Measurements from ENCODE around the gene TBC1D30. TPM values are rescaled to one million over a fixed set of nuclear protein-coding genes. Genes with fewer than 3 reads are reported as not detected.

TBC1D30 gene
- total RNA-seq, 4 donors from 2014 or later = 1.2 to 6.1 (median 1.6) TPM

DNA sequence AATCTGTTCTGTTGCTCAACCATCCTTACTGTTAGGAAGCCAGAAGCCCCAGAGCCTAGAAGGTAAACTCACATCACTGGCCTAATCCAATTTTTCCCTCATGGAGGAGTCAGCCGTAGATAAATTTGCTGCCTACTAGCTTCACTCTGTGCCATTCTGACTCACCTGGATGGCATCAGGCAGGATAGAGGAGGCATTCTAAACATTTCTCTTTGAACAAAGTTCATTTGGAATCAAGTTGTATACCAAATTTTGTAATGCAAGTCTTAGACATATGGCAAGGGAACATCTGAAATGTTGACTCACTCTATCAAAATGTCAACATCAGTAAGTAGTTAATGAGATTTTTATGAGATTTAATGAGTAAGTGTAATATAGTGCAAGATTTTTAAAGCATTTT is 13.6 kb upstream of the TBC1D30 start:
- WGBS, 2 donors = 73 to 75% methylated on average over 1 of the region's 1 CpG
- DNase-seq (ENCODE audit: low spot score in 2 of 2) = no peak

DNA sequence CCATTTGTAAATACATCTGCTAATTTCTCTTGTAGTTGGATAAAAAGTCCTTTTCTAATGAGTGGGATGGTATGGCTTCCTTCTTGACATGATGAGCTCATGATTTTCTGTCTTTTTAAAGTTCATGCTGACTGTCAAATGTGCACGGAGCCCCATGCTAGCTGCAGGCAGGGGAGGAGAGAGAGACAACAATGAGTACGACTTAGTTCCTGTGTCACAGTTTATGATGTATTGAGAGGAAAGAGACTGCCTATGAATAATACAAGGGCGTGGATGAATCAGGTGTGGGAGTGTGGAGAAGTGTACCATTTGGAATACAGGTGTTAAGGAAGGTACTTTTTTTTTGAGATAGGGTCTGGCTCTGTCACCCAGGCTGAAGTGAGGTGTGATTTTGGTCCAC is 10.7 kb upstream of the TBC1D30 start:
- no peak overlapping the region for H3K4me3 ChIP-seq (ENCODE audit: low read depth, poor library complexity, severe bottlenecking)
- 36 to 49% methylated on average over 3 of the region's 3 CpGs for WGBS, 2 donors
- no peak for TF ChIP-seq POLR2A (IDR thresholded peaks at IDR 0.05)
- TF ChIP-seq, protein P1, sequence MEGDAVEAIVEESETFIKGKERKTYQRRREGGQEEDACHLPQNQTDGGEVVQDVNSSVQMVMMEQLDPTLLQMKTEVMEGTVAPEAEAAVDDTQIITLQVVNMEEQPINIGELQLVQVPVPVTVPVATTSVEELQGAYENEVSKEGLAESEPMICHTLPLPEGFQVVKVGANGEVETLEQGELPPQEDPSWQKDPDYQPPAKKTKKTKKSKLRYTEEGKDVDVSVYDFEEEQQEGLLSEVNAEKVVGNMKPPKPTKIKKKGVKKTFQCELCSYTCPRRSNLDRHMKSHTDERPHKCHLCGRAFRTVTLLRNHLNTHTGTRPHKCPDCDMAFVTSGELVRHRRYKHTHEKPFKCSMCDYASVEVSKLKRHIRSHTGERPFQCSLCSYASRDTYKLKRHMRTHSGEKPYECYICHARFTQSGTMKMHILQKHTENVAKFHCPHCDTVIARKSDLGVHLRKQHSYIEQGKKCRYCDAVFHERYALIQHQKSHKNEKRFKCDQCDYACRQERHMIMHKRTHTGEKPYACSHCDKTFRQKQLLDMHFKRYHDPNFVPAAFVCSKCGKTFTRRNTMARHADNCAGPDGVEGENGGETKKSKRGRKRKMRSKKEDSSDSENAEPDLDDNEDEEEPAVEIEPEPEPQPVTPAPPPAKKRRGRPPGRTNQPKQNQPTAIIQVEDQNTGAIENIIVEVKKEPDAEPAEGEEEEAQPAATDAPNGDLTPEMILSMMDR (IDR thresholded peaks at IDR 0.05) = no peak
- intact Hi-C loops (cut with DNase I; ENCODE audit: low total_unique reads) = no loop called here
- DNase-seq (ENCODE audit: low spot score in 2 of 2) = no peak

More for the DNA sequence above, 13.6 kb upstream of the TBC1D30 start:
- H3K4me3 ChIP-seq (ENCODE audit: low read depth, poor library complexity, severe bottlenecking) = no peak overlapping the region
- no peak for TF ChIP-seq POLR2A (IDR thresholded peaks at IDR 0.05)
- TF ChIP-seq, protein P1 (IDR thresholded peaks at IDR 0.05) = no peak
- intact Hi-C loops (cut with DNase I; ENCODE audit: low total_unique reads) = no loop called here

DNA sequence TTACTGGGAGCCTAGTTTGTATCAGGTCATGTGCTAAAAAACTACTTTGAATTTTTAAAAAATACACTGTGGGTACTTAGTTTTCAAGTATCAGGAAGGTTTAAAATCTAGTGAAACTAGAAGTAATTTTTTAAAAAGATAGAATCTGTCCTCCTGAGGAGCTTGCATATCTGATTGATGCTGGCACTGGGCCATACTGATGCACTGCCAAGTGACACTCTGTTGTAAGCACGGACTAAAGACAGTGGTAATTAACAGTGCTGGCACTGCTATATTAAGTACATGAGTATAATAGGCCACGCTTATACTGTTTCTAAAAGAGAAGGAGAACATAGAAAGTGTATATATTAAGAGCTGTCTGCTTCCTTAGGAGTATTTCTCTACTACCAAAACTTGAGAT is 10.0 kb upstream of the TBC1D30 start:
- TF ChIP-seq, protein P1 (IDR thresholded peaks at IDR 0.05) = no peak
- no peak for TF ChIP-seq POLR2A (IDR thresholded peaks at IDR 0.05)
- intact Hi-C loops (cut with DNase I; ENCODE audit: low total_unique reads) = no loop called here
- WGBS, 2 donors = 20 to 37% methylated on average over 2 of the region's 2 CpGs

DNA sequence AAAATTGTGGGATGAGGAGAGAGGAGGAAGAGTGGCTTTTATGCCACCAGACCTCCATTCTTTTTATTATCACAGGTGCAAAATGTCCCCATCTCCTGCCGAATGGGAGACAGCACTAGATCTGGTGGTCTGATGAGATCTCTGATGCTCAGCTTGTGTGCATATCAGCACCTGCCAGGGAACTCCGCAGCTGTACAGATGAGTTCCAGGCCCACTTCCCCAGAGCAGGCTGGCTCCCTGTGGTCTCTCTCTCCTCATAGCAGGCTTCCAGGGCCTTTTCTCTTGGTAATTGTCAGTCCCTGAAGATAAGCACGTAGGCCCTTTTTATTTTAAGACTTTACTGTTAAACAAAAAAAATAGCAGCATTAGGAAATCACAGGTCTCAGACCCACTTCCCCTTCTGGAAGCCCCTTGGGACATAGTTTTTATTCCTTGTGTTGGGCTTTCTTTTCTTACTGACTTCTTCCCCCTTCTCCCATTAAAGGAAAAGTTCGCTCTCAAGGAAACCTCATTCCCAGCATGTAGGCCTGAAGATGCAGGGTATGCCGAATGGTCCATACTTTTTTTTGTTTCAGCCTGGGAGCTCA is 4.5 kb upstream of the TBC1D30 start:
- 81 to 84% methylated on average over 5 of the region's 5 CpGs for WGBS, 2 donors
- intact Hi-C loops (cut with DNase I; ENCODE audit: low total_unique reads) = no loop called here

More for the DNA sequence above, 10.0 kb upstream of the TBC1D30 start:
- DNase-seq (ENCODE audit: low spot score in 2 of 2) = peak in 1 of 2 donors; percentile 28
- no peak overlapping the region for H3K4me3 ChIP-seq (ENCODE audit: low read depth, poor library complexity, severe bottlenecking)

DNA sequence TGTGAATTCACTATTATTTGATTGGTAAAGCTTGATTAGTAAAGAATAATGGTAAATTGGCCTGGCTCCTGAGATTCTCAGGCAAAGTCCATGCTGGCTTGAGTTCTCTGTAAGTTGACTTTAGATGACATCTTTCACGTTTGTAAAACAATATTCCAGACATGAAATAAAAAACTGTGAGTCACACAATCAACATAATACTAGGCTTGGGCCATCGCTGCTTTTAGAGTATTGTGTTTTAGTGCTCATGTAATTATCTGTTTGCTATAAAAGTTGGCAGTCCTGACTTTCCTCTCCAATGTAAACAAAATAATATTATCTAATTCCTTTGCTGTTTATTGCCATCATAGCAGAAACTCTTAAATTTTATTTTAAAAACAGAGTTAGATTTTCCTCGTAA is 3.9 kb upstream of the TBC1D30 start:
- TF ChIP-seq, protein P1 (IDR thresholded peaks at IDR 0.05) = no peak
- no peak for TF ChIP-seq POLR2A (IDR thresholded peaks at IDR 0.05)
- H3K4me3 ChIP-seq (ENCODE audit: low read depth, poor library complexity, severe bottlenecking) = no peak overlapping the region
- WGBS, 2 donors = 83 to 87% methylated on average over 3 of the region's 3 CpGs
- intact Hi-C loops (cut with DNase I; ENCODE audit: low total_unique reads) = no loop called here
- DNase-seq (ENCODE audit: low spot score in 2 of 2) = no peak

More for the DNA sequence above, 4.5 kb upstream of the TBC1D30 start:
- H3K4me3 ChIP-seq (ENCODE audit: low read depth, poor library complexity, severe bottlenecking) = no peak overlapping the region
- no peak for DNase-seq (ENCODE audit: low spot score in 2 of 2)
- TF ChIP-seq, protein P1 (IDR thresholded peaks at IDR 0.05) = no peak
- no peak for TF ChIP-seq POLR2A (IDR thresholded peaks at IDR 0.05)

GRCh38 chr12:64821116-64821630 is 3.3 kb upstream of the TBC1D30 start:
- H3K4me3 ChIP-seq (ENCODE audit: low read depth, poor library complexity, severe bottlenecking) = no peak overlapping the region
- TF ChIP-seq POLR2A (IDR thresholded peaks at IDR 0.05) = no peak
- TF ChIP-seq, protein P1 (IDR thresholded peaks at IDR 0.05) = no peak
- 73 to 74% methylated on average over 5 of the region's 5 CpGs for WGBS, 2 donors
- intact Hi-C loops (cut with DNase I; ENCODE audit: low total_unique reads) = no loop called here
- DNase-seq (ENCODE audit: low spot score in 2 of 2) = no peak

Measured in lower leg skin (tissue), 4 donors.